Gastroesophageal sphincter (tissue), 4 donors: ENCODE results near the gene ROCK2. TPM values are rescaled to one million over a fixed set of nuclear protein-coding genes. Genes with fewer than 3 reads are reported as not detected.
A peak's percentile ranks its signal among the peaks of the same experiment; 100 is the strongest.

Experiments
- ATAC-seq: fragments of 150-250 bp; one replicate; pipeline ENCODE4 v1.9.1; 2016; ENCODE audit warnings: mild to moderate bottlenecking, moderate library complexity
- H3K27ac ChIP-seq, 4 donors: fragments of 200-600 bp; sonication (generic) in 3 of 4; 1 replicate in 3 of 4; 2 replicates in 1 of 4; pipeline ENCODE4 v1.5.1; 2016 to 2019
- H3K27me3 ChIP-seq: fragments of 200-600 bp; sonication (generic); one replicate; pipeline ENCODE4 v1.5.1; 2019
- H3K36me3 ChIP-seq, 2 donors: fragments of 200-600 bp; sonication (generic); one replicate each; pipeline ENCODE4 v1.5.1; 2019; ENCODE audit warnings: control low read depth in 1 of 2
- H3K4me1 ChIP-seq, 3 donors: fragments of 200-600 bp; sonication (generic); 1 replicate in 2 of 3; 2 replicates in 1 of 3; pipeline ENCODE4 v1.5.1; 2016 to 2019; ENCODE audit warnings: control low read depth in 2 of 3
- H3K4me3 ChIP-seq, 2 donors: fragments of 200-600 bp; sonication (generic); one replicate each; pipeline ENCODE4 v1.5.1; 2019; ENCODE audit warnings: mild to moderate bottlenecking in 1 of 2, moderate library complexity in 1 of 2
- H3K9me3 ChIP-seq, 3 donors: fragments of 200-600 bp; sonication (generic); one replicate each; pipeline ENCODE4 v1.5.1; 2017 to 2019; ENCODE audit warnings: control low read depth in 2 of 3
- EP300 ChIP-seq: sonication (generic); formaldehyde crosslinking; IDR thresholded peaks from one replicate; pipeline ENCODE4 v1.6.1; 2017; ENCODE audit warnings: antibody characterized with exemption, mild to moderate bottlenecking
- POLR2A ChIP-seq, 2 donors: fragments of 450-650 bp; IDR thresholded peaks; one replicate each; pipeline ENCODE4 v1.6.1; 2017; ENCODE audit warnings: antibody characterized with exemption in 2 of 2, mild to moderate bottlenecking in 2 of 2, moderate library complexity in 1 of 2
- POLR2AphosphoS5 ChIP-seq: sonication (generic); formaldehyde crosslinking; IDR thresholded peaks from one replicate; pipeline ENCODE4 v1.6.1; 2017; ENCODE audit warnings: antibody characterized with exemption
- WGBS, 2 donors: methylation state at CpG; one replicate each; pipeline ENCODE4 v1.1.5; 2018; ENCODE audit warnings: low coverage in 1 of 2; 5-methylcytosine and 5-hydroxymethylcytosine counted together
- total RNA-seq, 4 donors: library from RNA; depleted of rRNA; stranded (reverse); fragments of >200 nt; gene quantifications; one replicate each; pipeline ENCODE4 v1.1.0, GENCODE V29; 2016
- TF ChIP-seq, protein P1 (sequence below), 4 experiments: fragments of 200-600 bp in 2 of 4; fragments of 450-650 bp in 2 of 4; sonication (generic) in 1 of 4; IDR thresholded peaks; one replicate each; pipeline ENCODE4 v1.5.1; 2017 to 2019; ENCODE audit warnings: antibody characterized with exemption in 4 of 4, mild to moderate bottlenecking in 2 of 4, moderate library complexity in 2 of 4

Gene ROCK2
- total RNA-seq, 4 donors from 2014 or later, result 102 to 130 (median 113) TPM

DNA sequence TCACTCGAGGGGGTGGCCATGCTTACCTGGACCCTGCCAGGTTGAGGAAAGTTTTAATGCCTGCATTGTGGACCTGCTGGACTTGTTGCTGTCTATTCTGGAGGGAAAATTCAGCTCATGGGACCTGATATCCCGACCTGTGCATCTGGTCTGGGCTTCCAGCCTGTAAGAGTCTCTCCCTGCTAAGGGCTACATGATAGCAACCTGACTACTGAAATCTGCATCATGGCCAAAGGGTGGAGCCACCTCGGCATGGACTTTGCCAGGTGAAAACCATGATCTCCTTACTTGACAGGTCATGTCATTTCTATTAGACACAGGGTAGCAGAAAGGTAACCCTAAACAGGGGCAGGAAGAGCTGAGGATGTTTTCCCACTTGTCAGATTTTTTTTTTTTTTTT lies 202.1 kb downstream of the ROCK2 start:
- Histone ChIP-seq H3K9me3 (peaks cover 0 to 2% (median 0%) of the 10 kb centered on the region in 3 donors), H3K4me3 (no peak overlapping the region), H3K27me3 (no peaks in the 10 kb centered on the region), H3K4me1 (no peaks in the 10 kb centered on the region), H3K36me3 (no peaks in the 10 kb centered on the region), H3K27ac (no peak overlapping the region)
- no peak for ATAC-seq
- no peak for TF ChIP-seq EP300
- WGBS, 2 donors, result 75 to 81% methylated on average over 3 of the region's 3 CpGs

DNA sequence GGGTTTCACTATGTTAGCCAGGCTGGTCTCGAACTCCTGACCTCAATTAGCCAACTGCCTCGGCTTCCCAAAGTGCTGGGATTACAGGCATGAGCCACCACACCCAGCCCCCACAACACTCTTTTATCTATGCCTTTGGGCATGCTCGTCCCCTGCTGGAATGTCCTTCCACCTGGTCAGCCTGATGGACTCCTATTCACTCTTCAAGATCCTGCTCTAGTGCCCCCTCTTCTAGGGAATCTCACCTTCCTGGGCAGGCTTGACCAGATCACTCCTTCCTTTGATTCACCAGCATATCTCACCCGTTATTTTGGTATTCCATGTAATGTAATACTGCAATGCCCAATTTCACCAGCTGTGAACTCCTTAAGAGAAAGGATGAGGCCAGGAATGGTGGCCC lies 203.1 kb downstream of the ROCK2 start:
- H3K27me3 ChIP-seq, result no peaks in the 10 kb centered on the region
- no peaks in the 10 kb centered on the region for H3K9me3 ChIP-seq
- 85% methylated on average over 4 of the region's 4 CpGs; no CpG with 5 or more reads in 1 of the 2 donors for WGBS, 2 donors
- no peaks in the 10 kb centered on the region for H3K36me3 ChIP-seq
- H3K27ac ChIP-seq, result no peak overlapping the region
- no peaks in the 10 kb centered on the region for H3K4me1 ChIP-seq
- H3K4me3 ChIP-seq, result no peak overlapping the region
- ATAC-seq, result no peak
- TF ChIP-seq, protein P1, sequence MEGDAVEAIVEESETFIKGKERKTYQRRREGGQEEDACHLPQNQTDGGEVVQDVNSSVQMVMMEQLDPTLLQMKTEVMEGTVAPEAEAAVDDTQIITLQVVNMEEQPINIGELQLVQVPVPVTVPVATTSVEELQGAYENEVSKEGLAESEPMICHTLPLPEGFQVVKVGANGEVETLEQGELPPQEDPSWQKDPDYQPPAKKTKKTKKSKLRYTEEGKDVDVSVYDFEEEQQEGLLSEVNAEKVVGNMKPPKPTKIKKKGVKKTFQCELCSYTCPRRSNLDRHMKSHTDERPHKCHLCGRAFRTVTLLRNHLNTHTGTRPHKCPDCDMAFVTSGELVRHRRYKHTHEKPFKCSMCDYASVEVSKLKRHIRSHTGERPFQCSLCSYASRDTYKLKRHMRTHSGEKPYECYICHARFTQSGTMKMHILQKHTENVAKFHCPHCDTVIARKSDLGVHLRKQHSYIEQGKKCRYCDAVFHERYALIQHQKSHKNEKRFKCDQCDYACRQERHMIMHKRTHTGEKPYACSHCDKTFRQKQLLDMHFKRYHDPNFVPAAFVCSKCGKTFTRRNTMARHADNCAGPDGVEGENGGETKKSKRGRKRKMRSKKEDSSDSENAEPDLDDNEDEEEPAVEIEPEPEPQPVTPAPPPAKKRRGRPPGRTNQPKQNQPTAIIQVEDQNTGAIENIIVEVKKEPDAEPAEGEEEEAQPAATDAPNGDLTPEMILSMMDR (IDR thresholded peaks at IDR 0.05), result no peak
- TF ChIP-seq EP300 (no peak), POLR2AphosphoS5 (no peak), POLR2A (IDR thresholded peaks at IDR 0.05) (no peak)

DNA sequence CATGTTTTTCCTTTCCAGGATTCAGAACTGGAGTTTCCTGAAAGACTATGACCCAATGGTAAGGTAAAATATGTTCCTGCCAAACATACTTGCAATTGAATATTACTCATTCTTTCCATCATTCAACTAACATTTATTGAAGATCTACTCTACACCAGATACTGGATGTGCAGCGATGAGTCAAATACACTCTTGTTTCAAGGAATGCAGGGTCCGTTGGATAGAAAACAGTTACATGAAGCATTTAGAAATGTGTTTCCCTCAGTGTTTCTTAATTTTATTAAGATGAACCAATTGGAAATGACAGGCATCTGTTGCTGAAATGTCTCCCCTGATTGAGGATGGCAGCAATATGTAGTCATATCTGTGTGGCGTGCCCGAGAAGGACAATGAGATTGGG lies 203.9 kb downstream of the ROCK2 start:
- H3K4me3 ChIP-seq, result no peak overlapping the region
- H3K4me1 ChIP-seq, result no peaks in the 10 kb centered on the region
- H3K27me3 ChIP-seq, result no peaks in the 10 kb centered on the region
- 75 to 78% methylated on average over 3 to 4 of the region's 4 CpGs for WGBS, 2 donors
- H3K27ac ChIP-seq, result no peak overlapping the region
- no peaks in the 10 kb centered on the region for H3K36me3 ChIP-seq
- H3K9me3 ChIP-seq, result no peaks in the 10 kb centered on the region
- ATAC-seq, result no peak
- TF ChIP-seq POLR2AphosphoS5 (no peak), POLR2A (IDR thresholded peaks at IDR 0.05) (no peak), EP300 (no peak)
- TF ChIP-seq, protein P1 (IDR thresholded peaks at IDR 0.05), result no peak

DNA sequence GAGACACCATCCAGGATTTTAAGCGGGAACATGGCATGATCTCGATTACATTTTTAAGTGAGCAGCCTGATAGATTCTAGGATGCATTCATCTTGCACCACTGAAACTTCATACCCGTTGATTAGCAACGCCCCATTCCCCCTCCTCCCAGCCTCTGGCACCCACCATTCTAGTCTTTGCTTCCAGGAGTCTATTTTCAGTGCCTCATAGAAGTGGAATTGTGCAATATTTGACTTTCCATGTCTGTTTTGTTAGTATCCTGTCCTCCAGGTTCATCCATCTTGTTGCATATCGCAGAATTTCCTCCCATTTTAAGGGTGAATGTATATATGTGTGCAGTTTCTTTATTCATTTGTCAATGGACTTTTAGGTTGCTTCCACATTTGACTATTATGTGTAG lies 210.1 kb downstream of the ROCK2 start:
- H3K9me3 ChIP-seq, result no peaks in the 10 kb centered on the region
- no peak overlapping the region for H3K27ac ChIP-seq
- H3K36me3 ChIP-seq, result no peaks in the 10 kb centered on the region
- H3K4me1 ChIP-seq, result peaks cover 4 to 35% (median 14%) of the 10 kb centered on the region in 3 donors
- no peak overlapping the region for H3K4me3 ChIP-seq
- no peak for ATAC-seq
- no peaks in the 10 kb centered on the region for H3K27me3 ChIP-seq
- 73 to 78% methylated on average over 4 to 5 of the region's 5 CpGs for WGBS, 2 donors
- TF ChIP-seq, protein P1 (IDR thresholded peaks at IDR 0.05), result no peak
- TF ChIP-seq POLR2AphosphoS5 (no peak), POLR2A (IDR thresholded peaks at IDR 0.05) (no peak), EP300 (no peak)

DNA sequence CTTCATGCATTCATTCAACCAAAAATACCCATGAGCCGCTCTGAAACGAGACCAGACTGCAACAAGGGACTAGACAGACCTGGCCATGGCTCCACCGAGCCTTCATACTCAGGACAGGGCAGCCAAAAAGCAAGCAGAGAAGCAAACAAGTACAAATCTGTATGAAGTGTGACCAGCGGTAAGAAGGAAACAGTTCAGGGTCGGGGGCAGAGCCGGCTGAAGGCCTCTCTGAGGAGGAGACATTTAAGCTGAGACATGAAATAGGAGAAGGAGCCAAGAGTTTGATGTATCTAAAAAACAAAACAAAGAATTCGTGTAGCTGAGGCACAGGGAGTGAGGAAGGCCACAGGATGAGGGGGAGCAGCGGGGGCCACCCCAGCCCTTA lies 210.5 kb downstream of the ROCK2 start:
- H3K27me3 ChIP-seq, result no peaks in the 10 kb centered on the region
- no peak overlapping the region for H3K27ac ChIP-seq
- no peak for ATAC-seq
- TF ChIP-seq POLR2A (IDR thresholded peaks at IDR 0.05), result no peak
- peak overlapping the region in 1 of 2 donors; percentile 58 for H3K4me3 ChIP-seq
- H3K36me3 ChIP-seq, result no peaks in the 10 kb centered on the region
- no peaks in the 10 kb centered on the region for H3K9me3 ChIP-seq
- WGBS, 2 donors, result 60 to 70% methylated on average over 3 to 5 of the region's 8 CpGs
- peaks cover 4 to 35% (median 14%) of the 10 kb centered on the region in 3 donors for H3K4me1 ChIP-seq

DNA sequence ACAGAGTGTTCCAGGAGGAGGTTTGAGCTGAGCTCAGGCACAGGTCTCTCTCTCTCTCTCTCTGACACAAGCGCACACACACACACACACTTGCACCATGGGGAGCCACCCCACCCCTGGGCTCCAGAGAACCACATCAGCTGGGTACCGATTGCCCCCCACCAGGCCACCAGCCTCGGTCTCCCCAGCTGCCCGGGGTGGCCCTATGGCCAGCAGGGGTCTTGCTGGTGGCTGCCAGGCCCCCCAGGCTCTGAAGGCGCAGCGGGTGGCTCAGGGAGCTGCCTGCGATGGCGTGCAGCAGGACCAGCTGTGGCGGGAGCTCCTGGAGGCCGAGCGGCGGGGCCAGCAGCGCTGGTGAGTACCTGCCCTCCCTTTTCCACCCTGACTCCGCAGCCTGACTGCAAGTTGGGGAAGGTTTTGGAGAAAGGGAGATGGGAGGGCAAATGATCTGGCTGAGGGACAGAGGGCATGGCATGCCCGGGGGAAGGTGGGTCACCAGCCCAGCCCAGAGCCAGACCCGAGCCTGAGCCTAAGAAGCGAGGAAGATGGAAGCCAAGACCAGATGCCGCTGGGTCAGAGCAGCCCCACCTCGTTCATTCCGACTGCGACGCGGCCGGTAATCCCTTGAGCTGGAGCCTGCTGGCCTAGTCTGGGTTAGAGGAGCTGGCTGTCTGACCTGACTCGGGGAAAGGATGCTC lies 211.0 kb downstream of the ROCK2 start:
- Histone ChIP-seq H3K36me3 (no peaks in the 10 kb centered on the region), H3K27ac (peak overlapping the region in 2 of 4 donors; percentile 7 to 56)
- peak; percentile 24 for ATAC-seq

More for the DNA sequence above, 211.0 kb downstream of the ROCK2 start:
- H3K4me1 ChIP-seq, result peaks cover 4 to 35% (median 14%) of the 10 kb centered on the region in 3 donors
- TF ChIP-seq, protein P1 (IDR thresholded peaks at IDR 0.05), result no peak
- TF ChIP-seq POLR2AphosphoS5 (no peak), EP300 (no peak), POLR2A (IDR thresholded peaks at IDR 0.05) (no peak)
- no peaks in the 10 kb centered on the region for H3K27me3 ChIP-seq
- H3K4me3 ChIP-seq, result peak overlapping the region; percentile 39 to 58
- H3K9me3 ChIP-seq, result no peaks in the 10 kb centered on the region
- WGBS, 2 donors, result 37% methylated on average over 2 of the region's 25 CpGs; no CpG with 5 or more reads in 1 of the 2 donors
